ENCODE results near the gene STK32B. TPM values are rescaled to one million over a fixed set of nuclear protein-coding genes. Genes with fewer than 3 reads are reported as not detected.

STK32B gene
- total RNA-seq, 1 experiment from 2014 or later: not detected

GRCh38 chr4:5030221-5030620, 21.1 kb upstream of the STK32B start:
- CTCF ChIA-PET: no interaction called here
- intact Hi-C loops (cut with micrococcal nuclease; ENCODE audit: unreplicated experiment): no loop called here
- BruUV-seq (replicated peaks): no TSS peak
- no peak overlapping the region for H3K27ac Mint-ChIP-seq (ENCODE audit: unreplicated experiment)
- no peak for DNase-seq
- no peaks in the 10 kb centered on the region for H3K36me3 Mint-ChIP-seq (ENCODE audit: insufficient read depth, unreplicated experiment)
- no peak for TF ChIP-seq CTCF (IDR thresholded peaks at IDR 0.05; ENCODE audit: unreplicated experiment)
- peaks cover 5% of the 10 kb centered on the region for H3K9me3 Mint-ChIP-seq (ENCODE audit: low read depth, unreplicated experiment)
- no peaks in the 10 kb centered on the region for H3K4me1 Mint-ChIP-seq (ENCODE audit: low read depth, unreplicated experiment)
- H3K4me3 Mint-ChIP-seq (ENCODE audit: low read depth, unreplicated experiment): no peak overlapping the region
- no peaks in the 10 kb centered on the region for H3K27me3 Mint-ChIP-seq (ENCODE audit: unreplicated experiment)

- no TSS peak for BruUV-seq (replicated peaks)
- no peak for TF ChIP-seq CTCF (IDR thresholded peaks at IDR 0.05; ENCODE audit: unreplicated experiment)
- intact Hi-C loops (cut with micrococcal nuclease; ENCODE audit: unreplicated experiment): no loop called here
- no peak for DNase-seq
- peaks cover 3% of the 10 kb centered on the region for H3K9me3 Mint-ChIP-seq (ENCODE audit: low read depth, unreplicated experiment)
- no peaks in the 10 kb centered on the region for H3K27me3 Mint-ChIP-seq (ENCODE audit: unreplicated experiment)
- H3K4me1 Mint-ChIP-seq (ENCODE audit: low read depth, unreplicated experiment): no peaks in the 10 kb centered on the region
- H3K36me3 Mint-ChIP-seq (ENCODE audit: insufficient read depth, unreplicated experiment): no peaks in the 10 kb centered on the region
- H3K27ac Mint-ChIP-seq (ENCODE audit: unreplicated experiment): no peak overlapping the region
- H3K4me3 Mint-ChIP-seq (ENCODE audit: low read depth, unreplicated experiment): no peak overlapping the region
- CTCF ChIA-PET: no interaction called here
Measured at GRCh38 chr4:5030927-5031326, 20.4 kb upstream of the STK32B start.

GRCh38 chr4:5032813-5033212, 18.5 kb upstream of the STK32B start:
- TF ChIP-seq CTCF (IDR thresholded peaks at IDR 0.05; ENCODE audit: unreplicated experiment): no peak
- Mint-ChIP-seq H3K27me3 (ENCODE audit: unreplicated experiment) (no peaks in the 10 kb centered on the region), H3K4me3 (ENCODE audit: low read depth, unreplicated experiment) (no peak overlapping the region), H3K4me1 (ENCODE audit: low read depth, unreplicated experiment) (no peaks in the 10 kb centered on the region), H3K27ac (ENCODE audit: unreplicated experiment) (no peak overlapping the region), H3K36me3 (ENCODE audit: insufficient read depth, unreplicated experiment) (no peaks in the 10 kb centered on the region), H3K9me3 (ENCODE audit: low read depth, unreplicated experiment) (peaks cover 3% of the 10 kb centered on the region)
- intact Hi-C loops (cut with micrococcal nuclease; ENCODE audit: unreplicated experiment): no loop called here
- CTCF ChIA-PET: no interaction called here
- no TSS peak for BruUV-seq (replicated peaks)
- DNase-seq: no peak

GRCh38 chr4:5033281-5033841, 17.9 kb upstream of the STK32B start:
- Mint-ChIP-seq H3K27ac (ENCODE audit: unreplicated experiment) (no peak overlapping the region), H3K4me1 (ENCODE audit: low read depth, unreplicated experiment) (no peaks in the 10 kb centered on the region), H3K9me3 (ENCODE audit: low read depth, unreplicated experiment) (peaks cover 3% of the 10 kb centered on the region), H3K27me3 (ENCODE audit: unreplicated experiment) (no peaks in the 10 kb centered on the region), H3K4me3 (ENCODE audit: low read depth, unreplicated experiment) (no peak overlapping the region), H3K36me3 (ENCODE audit: insufficient read depth, unreplicated experiment) (no peaks in the 10 kb centered on the region)
- TF ChIP-seq CTCF (IDR thresholded peaks at IDR 0.05; ENCODE audit: unreplicated experiment): no peak
- DNase-seq: no peak
- intact Hi-C loops (cut with micrococcal nuclease; ENCODE audit: unreplicated experiment): no loop called here
- no TSS peak for BruUV-seq (replicated peaks)
- CTCF ChIA-PET: no interaction called here
